Panc1 (cell line): ENCODE measurements around the gene GPR61. TPM values are rescaled to one million over a fixed set of nuclear protein-coding genes. Genes with fewer than 3 reads are reported as not detected.

Source experiments
- ATAC-seq: fragments of 200-7000 bp; cut with Tn5 transposase; 2 replicates; pipeline ENCODE4 v1.9.1; 2020; ENCODE audit warnings: mild to moderate bottlenecking, moderate library complexity
- BruUV-seq: library from RNA; stranded (reverse); fragments of 400-500 nt; replicated peaks from 2 replicates; lab custom pipeline; 2021; lab: Mats Ljungman, UMichigan
- CTCF ChIA-PET: fragments of 300-600 bp; sonication (Branson Sonifier 250); formaldehyde crosslinking; loops from one replicate; lab custom pipeline; 2022; ENCODE audit warnings: antibody characterized with exemption; lab: Charles Lee
- POLR2A ChIA-PET: fragments of 300-600 bp; sonication (Branson Sonifier 250); formaldehyde crosslinking; loops from one replicate; lab custom pipeline; 2022; ENCODE audit warnings: antibody characterized with exemption; lab: Charles Lee
- DNase-seq: peaks from one replicate; pipeline ENCODE4 v3.0.0-alpha.2; 2010; ENCODE audit warnings: low read depth, low spot score
- H3K27ac ChIP-seq: 2 replicates; pipeline ENCODE4 v1.5.1; 2011; ENCODE audit warnings: mild to moderate bottlenecking, low read length, inconsistent platforms
- H3K27me3 ChIP-seq: fragments of 200-500 bp; sonication (Bioruptor generic); 2 replicates; pipeline ENCODE4 v1.6.0; 2014; ENCODE audit warnings: low read length, inconsistent platforms; ENCODE audit not compliant: control insufficient read depth, insufficient read depth
- H3K36me3 ChIP-seq: fragments of 200-500 bp; sonication (Bioruptor generic); 2 replicates; pipeline ENCODE4 v1.5.1; 2014; ENCODE audit warnings: inconsistent platforms, mild to moderate bottlenecking, low read length, moderate library complexity; ENCODE audit not compliant: control insufficient read depth, insufficient read depth
- H3K4me1 ChIP-seq: 2 replicates; pipeline ENCODE4 v1.5.1; 2011; ENCODE audit warnings: inconsistent platforms, mild to moderate bottlenecking, low read length, moderate library complexity; ENCODE audit not compliant: control insufficient read depth, insufficient read depth
- H3K4me3 ChIP-seq, 2 experiments: 2 replicates each; pipeline ENCODE4 v1.5.1; 2011 to 2012; ENCODE audit warnings: low read depth in 2 of 2, low read length in 2 of 2, mild to moderate bottlenecking in 2 of 2, inconsistent platforms in 1 of 2, moderate library complexity in 1 of 2
- H3K9me3 ChIP-seq: fragments of 200-500 bp; sonication (Bioruptor generic); 2 replicates; pipeline ENCODE4 v1.5.1; 2014; ENCODE audit warnings: low read depth, mild to moderate bottlenecking, inconsistent platforms, low read length, moderate library complexity; ENCODE audit not compliant: control insufficient read depth, insufficient read depth
- CTCF ChIP-seq: fragments of 450-650 bp; IDR thresholded peaks from 2 replicates; pipeline ENCODE4 v1.5.1; 2017; ENCODE audit warnings: mild to moderate bottlenecking
- POLR2AphosphoS5 ChIP-seq: IDR thresholded peaks from 2 replicates; pipeline ENCODE4 v1.6.1; 2012; ENCODE audit warnings: mild to moderate bottlenecking, low read depth, low read length, moderate library complexity
- REST ChIP-seq, 2 experiments: IDR thresholded peaks; 2 replicates each; pipeline ENCODE4 v1.6.1; 2011 to 2012; ENCODE audit warnings: low read depth in 2 of 2, control low read depth in 1 of 2, low read length in 1 of 2, mild to moderate bottlenecking in 1 of 2, moderate library complexity in 1 of 2; ENCODE audit not compliant: insufficient read depth in 1 of 2
- SIN3A ChIP-seq: IDR thresholded peaks from 2 replicates; pipeline ENCODE4 v1.6.1; 2012; ENCODE audit warnings: low read depth, mild to moderate bottlenecking, low read length, moderate library complexity, borderline replicate concordance; ENCODE audit not compliant: insufficient read depth
- TCF7L2 ChIP-seq: IDR thresholded peaks from 2 replicates; pipeline ENCODE4 v1.6.1; 2011; ENCODE audit warnings: mild to moderate bottlenecking, low read depth, low read length, inconsistent platforms
- in situ Hi-C: cut with HindIII; loops from 2 replicates; pipeline ENCODE4 v1.10.0; 2016; ENCODE audit warnings: low sequenced_read_pairs, low pct_unique_long_range_greater_than_20kb
- intact Hi-C: fragments of 100-400 bp; cut with micrococcal nuclease; formaldehyde crosslinking; loops from one replicate; pipeline ENCODE4 v1.10.0; 2022; ENCODE audit not compliant: unreplicated experiment
- total RNA-seq: library from RNA; stranded (reverse); gene quantifications from one replicate; pipeline ENCODE4 v1.2.1, GENCODE V29; 2021; ENCODE audit not compliant: unreplicated experiment

Gene GPR61
- total RNA-seq, 1 experiment from 2014 or later = not detected

- no peaks in the 10 kb centered on the region for H3K4me1 ChIP-seq
Measured at GRCh38 chr1:109521002-109521951, 18.4 kb upstream of the GPR61 start.

GRCh38 chr1:109522026-109522425 is 17.6 kb upstream of the GPR61 start:
- ChIA-PET POLR2A (no interaction called here), CTCF (no interaction called here)
- DNase-seq (no peak), ATAC-seq (no peak)
- Histone ChIP-seq H3K36me3 (no peaks in the 10 kb centered on the region), H3K27me3 (no peaks in the 10 kb centered on the region; the same call in 1 of the 2 replicates), H3K4me1 (no peaks in the 10 kb centered on the region), H3K4me3 (no peak overlapping the region), H3K9me3 (no peaks in the 10 kb centered on the region), H3K27ac (no peak overlapping the region)
- intact Hi-C loops (no loop called here), in situ Hi-C loops (no loop called here)
- BruUV-seq = no TSS peak
- TF ChIP-seq CTCF (no peak), SIN3A (no peak), REST (IDR thresholded peaks at IDR 0.05; ENCODE audit: insufficient read depth in 1 of 2, low read depth in 2 of 2, low read length in 1 of 2) (no peak), TCF7L2 (no peak)

More at GRCh38 chr1:109521002-109521951, 18.4 kb upstream of the GPR61 start:
- DNase-seq = no peak
- H3K36me3 ChIP-seq = no peaks in the 10 kb centered on the region
- H3K4me3 ChIP-seq = no peak overlapping the region
- CTCF ChIA-PET = no interaction called here
- TF ChIP-seq TCF7L2 (no peak), REST (IDR thresholded peaks at IDR 0.05; ENCODE audit: insufficient read depth in 1 of 2, low read depth in 2 of 2, low read length in 1 of 2) (no peak), CTCF (no peak), POLR2AphosphoS5 (no peak), SIN3A (no peak)
- no peak overlapping the region for H3K27ac ChIP-seq
- POLR2A ChIA-PET = no interaction called here
- intact Hi-C loops = no loop called here
- no TSS peak for BruUV-seq
- no peaks in the 10 kb centered on the region for H3K9me3 ChIP-seq
- H3K27me3 ChIP-seq = no peaks in the 10 kb centered on the region; the same call in 1 of the 2 replicates
- in situ Hi-C loops = no loop called here
- no peak for ATAC-seq
